GM12891 (cell line): ENCODE data around the gene POC1A.

Source experiments
- POLR2A ChIP-seq: IDR thresholded peaks from 2 replicates; pipeline ENCODE4 v1.6.1; 2011; ENCODE audit warnings: low read depth, low read length, control low read depth
- POLR2AphosphoS5 ChIP-seq: IDR thresholded peaks from 2 replicates; pipeline ENCODE4 v1.6.1; 2011; ENCODE audit warnings: low read depth, low read length, control low read depth
- POU2F2 ChIP-seq: IDR thresholded peaks from 2 replicates; pipeline ENCODE4 v1.6.1; 2011; ENCODE audit warnings: low read depth, mild to moderate bottlenecking, control low read depth, low read length, moderate library complexity
- TAF1 ChIP-seq: IDR thresholded peaks from 2 replicates; pipeline ENCODE4 v1.6.1; 2011; ENCODE audit warnings: low read depth, low read length, control low read depth

- TF ChIP-seq POLR2AphosphoS5, result no peak
- TF ChIP-seq POLR2A, result no peak
- TF ChIP-seq TAF1, result no peak
- TF ChIP-seq POU2F2, result no peak
Measured at GRCh38 chr3:52032702-52033408, 121.4 kb downstream of the POC1A start.
